Right lobe of liver (tissue), 4 donors: ENCODE results near the gene PRAF2.

ENCODE experiments used
- CTCF ChIP-seq, 4 donors: fragments of 200-600 bp in 3 of 4; fragments of 450-650 bp in 1 of 4; IDR thresholded peaks; one replicate each; pipeline versions ENCODE4 v1.5.1 to v1.8.0; 2016 to 2022; ENCODE audit warnings: antibody characterized with exemption in 4 of 4, mild to moderate bottlenecking in 2 of 4
- POLR2A ChIP-seq: fragments of 450-650 bp; IDR thresholded peaks from one replicate; pipeline ENCODE4 v1.6.1; 2017; ENCODE audit warnings: antibody characterized with exemption, mild to moderate bottlenecking
- donor health status: DM: no; HTN: no; CAD: no.
- donor health status: DM: no; HTN: no; CAD: no.
- donor health status: DM: no; HTN: yes; CAD: no.

GRCh38 chrX:49043987-49044281 is 29.9 kb downstream of the PRAF2 start:
- TF ChIP-seq CTCF (IDR thresholded peaks at IDR 0.05) (no peak), POLR2A (peak; percentile 67)
